ENCODE measurements around the gene PHLPP2. TPM values are rescaled to one million over a fixed set of nuclear protein-coding genes. Genes with fewer than 3 reads are reported as not detected.

PHLPP2 gene
- total RNA-seq, 1 donor, result 10.4 TPM

Other genes with a start within 250 kb of the PHLPP2 start
- gene ZNF19, start 235.4 kb downstream of the PHLPP2 start, total RNA-seq, result 2.6 TPM
- not detected for gene CHST4, start 198.3 kb downstream of the PHLPP2 start, total RNA-seq
- not detected for gene TAT, start 147.6 kb downstream of the PHLPP2 start, total RNA-seq
- not detected for gene MARVELD3, start 98.5 kb downstream of the PHLPP2 start, total RNA-seq
- 223 TPM for gene AP1G1, start 84.1 kb upstream of the PHLPP2 start, total RNA-seq
- 41.0 TPM for gene ATXN1L, start 121.3 kb upstream of the PHLPP2 start, total RNA-seq
- 15.1 TPM for gene ZNF821, start 159.5 kb upstream of the PHLPP2 start, total RNA-seq
- 426 TPM for gene IST1, start 170.8 kb upstream of the PHLPP2 start, total RNA-seq

Data from mononuclear cell (primary cell).